OCI-LY3 (cell line): ENCODE data around the gene INCENP.

Experiments used
- EZH2phosphoT487 ChIP-seq: fragments of 200-600 bp; shearing (Covaris generic); IDR thresholded peaks from 2 replicates; pipeline ENCODE4 v1.6.1; 2018; ENCODE audit warnings: antibody characterized with exemption, mixed run types, low read depth
- TF ChIP-seq, protein P1 (sequence below): fragments of 200-600, 300-600 bp; sonication (generic); IDR thresholded peaks from 2 replicates; pipeline ENCODE4 v1.5.1; 2014; ENCODE audit warnings: antibody characterized with exemption, low read length, low read depth

DNA sequence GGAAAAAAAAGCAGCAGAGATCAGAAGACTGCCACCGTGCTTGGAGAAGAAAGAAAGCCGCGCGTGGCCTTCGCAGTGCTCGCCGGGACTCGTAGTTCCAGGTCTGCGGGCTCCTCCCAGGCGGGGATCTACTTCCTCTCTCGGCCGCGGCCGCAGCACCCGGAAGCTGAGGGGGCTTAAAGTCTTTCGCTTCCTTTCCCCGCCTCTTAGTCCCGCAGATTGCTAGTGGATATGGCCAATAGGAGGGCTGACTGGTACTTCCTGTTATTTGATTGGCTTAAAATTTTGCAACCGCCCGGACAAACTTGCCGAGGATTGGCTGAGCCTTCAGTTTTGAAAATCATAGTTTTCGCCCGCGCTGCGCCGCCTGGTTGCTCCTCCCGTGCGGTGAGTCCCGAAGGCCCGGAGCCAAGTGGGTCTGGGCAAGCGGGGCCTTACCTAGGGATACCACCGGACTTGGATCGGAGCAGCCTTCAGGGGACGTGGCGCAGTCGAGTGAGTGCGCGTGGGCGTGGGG is at the start of gene INCENP:
- TF ChIP-seq EZH2phosphoT487, result no peak
- TF ChIP-seq, protein P1, sequence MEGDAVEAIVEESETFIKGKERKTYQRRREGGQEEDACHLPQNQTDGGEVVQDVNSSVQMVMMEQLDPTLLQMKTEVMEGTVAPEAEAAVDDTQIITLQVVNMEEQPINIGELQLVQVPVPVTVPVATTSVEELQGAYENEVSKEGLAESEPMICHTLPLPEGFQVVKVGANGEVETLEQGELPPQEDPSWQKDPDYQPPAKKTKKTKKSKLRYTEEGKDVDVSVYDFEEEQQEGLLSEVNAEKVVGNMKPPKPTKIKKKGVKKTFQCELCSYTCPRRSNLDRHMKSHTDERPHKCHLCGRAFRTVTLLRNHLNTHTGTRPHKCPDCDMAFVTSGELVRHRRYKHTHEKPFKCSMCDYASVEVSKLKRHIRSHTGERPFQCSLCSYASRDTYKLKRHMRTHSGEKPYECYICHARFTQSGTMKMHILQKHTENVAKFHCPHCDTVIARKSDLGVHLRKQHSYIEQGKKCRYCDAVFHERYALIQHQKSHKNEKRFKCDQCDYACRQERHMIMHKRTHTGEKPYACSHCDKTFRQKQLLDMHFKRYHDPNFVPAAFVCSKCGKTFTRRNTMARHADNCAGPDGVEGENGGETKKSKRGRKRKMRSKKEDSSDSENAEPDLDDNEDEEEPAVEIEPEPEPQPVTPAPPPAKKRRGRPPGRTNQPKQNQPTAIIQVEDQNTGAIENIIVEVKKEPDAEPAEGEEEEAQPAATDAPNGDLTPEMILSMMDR, result no peak
